NCI-H82 treated with DMSO at 0.1 percent for 48 hours (cell line): ENCODE results near the gene ERGIC1.
"Not testable (repeated sequence)": the region's sequence is repeated elsewhere in the genome, so short reads cannot be mapped to it uniquely, and the experiment has no call there.

ENCODE experiments used
- DNase-seq: peaks from one replicate; lab custom pipeline; 2025; ENCODE audit not compliant: unreplicated experiment; lab: John Stamatoyannopoulos, UW

The ERGIC1 gene

DNA sequence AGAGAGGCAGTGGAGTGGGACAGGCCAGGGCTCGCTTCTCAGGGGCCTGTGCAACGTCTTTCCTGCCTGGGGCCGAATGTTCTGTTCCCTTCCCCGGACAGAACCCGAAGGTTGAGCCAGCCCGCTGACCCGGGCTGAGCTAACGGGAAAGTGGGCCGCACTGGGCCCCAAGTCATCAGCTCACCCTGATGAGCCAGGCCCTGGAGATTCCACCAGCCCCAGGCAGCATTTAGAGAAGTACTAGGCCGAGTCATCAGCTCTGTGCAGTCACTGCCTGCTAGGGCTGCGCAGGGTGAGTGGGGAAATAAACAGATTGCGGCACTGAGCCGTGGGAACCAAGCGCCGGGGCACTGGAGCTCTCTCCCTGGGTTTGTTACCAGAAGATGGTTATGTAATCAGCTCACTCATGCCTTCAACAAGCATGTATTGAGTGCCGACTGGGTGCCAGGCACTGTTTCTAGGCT, 33.9 kb upstream of the ERGIC1 start:
- DNase-seq, result no peak

DNA sequence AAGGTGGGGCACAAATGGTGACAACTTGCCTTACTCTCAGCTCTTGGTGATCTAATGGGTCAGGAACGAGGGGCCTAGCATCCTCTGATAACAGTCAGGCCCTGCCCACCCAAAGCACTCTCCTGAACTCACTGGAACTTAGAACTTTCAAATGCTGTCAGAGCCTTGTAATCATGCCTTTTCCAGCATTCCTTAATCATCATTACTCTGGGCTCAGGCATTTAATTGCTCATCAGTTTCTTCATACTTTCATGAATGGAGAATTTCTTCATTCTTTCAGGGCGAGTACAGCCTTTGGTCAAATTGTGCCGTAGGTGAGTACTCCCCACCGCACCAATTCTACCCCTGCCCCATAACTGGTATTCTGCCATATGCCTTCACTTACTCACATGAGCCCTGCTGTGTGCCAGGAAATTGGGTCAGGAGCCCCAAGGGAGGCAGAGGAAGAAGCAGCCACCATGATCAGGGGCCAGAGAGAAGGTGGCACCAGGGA, 32.8 kb upstream of the ERGIC1 start:
- no peak for DNase-seq

DNA sequence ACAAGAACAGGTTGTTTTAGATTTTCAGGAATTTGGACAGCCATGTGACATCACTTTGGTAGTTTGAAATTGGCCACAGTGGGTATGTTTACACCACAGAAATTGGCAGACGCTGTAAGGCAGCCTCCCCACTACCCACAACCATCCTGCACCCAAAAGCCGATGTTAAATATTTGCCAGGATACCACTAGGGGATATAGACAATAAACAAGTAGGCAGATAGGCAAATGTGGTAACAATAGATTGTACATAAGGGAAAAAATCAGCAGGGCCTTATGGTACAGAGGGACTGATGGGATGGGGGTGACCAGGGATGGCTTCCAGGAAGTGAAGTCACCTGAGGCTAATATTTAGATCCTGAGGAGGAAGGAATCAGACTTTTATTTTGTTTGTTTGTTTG, 31.9 kb upstream of the ERGIC1 start:
- no peak for DNase-seq

DNA sequence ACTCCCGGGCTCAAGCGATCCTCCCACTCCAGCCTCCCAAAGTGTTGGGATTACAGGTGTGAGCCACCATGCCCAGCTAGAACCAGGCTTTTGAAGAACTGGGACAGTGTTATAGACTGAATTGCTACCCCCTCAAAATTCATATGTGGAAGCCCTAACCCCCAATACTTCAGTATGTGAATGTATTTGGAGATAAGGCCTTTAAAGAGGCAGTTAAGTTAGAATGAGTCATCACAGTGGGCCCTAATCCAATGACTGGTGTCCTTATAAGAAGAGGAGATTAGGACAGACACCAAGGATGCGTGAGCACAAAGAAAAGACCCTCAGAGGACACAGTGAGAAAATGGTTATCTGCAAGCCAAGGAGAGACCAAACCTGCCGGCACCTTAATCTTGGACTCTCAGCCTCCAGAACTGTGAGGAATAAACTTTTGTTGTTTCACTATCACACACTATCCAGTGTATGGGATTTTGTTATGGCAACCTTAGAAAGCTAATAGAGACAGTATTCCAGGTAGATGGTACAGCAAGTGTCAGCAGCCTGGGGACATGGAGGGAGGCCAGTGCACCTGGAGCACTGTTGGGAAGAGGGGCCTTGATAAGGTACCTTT, 31.4 kb upstream of the ERGIC1 start:
- DNase-seq, result no peak

GRCh38 chr5:172805018-172805683, 28.9 kb upstream of the ERGIC1 start:
- DNase-seq, result no peak

DNA sequence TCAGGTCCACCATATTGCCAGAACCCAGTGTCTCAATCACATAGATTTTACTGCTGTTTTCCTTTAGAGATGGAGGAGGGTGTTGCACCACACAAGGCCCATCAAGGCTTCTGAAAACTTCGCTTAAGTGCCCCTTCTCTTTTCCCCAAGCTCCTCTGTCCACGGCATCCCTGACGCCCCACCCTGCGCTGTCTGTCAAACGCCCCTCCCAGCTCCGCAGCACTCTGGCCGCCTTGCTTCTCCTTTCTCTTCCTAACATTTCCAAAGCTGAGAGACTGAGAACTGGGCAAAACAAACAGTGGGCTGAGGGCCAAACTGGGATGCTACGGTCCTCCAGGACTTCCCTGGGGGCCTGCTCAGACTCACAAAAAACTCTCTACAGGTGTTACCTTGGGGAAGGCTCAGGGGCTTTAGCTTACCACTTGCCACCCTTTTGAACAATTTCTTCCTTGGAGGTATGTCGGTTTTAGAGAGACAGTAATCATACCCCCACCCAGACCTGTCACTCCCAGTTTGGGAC, 28.3 kb upstream of the ERGIC1 start:
- no peak for DNase-seq

DNA sequence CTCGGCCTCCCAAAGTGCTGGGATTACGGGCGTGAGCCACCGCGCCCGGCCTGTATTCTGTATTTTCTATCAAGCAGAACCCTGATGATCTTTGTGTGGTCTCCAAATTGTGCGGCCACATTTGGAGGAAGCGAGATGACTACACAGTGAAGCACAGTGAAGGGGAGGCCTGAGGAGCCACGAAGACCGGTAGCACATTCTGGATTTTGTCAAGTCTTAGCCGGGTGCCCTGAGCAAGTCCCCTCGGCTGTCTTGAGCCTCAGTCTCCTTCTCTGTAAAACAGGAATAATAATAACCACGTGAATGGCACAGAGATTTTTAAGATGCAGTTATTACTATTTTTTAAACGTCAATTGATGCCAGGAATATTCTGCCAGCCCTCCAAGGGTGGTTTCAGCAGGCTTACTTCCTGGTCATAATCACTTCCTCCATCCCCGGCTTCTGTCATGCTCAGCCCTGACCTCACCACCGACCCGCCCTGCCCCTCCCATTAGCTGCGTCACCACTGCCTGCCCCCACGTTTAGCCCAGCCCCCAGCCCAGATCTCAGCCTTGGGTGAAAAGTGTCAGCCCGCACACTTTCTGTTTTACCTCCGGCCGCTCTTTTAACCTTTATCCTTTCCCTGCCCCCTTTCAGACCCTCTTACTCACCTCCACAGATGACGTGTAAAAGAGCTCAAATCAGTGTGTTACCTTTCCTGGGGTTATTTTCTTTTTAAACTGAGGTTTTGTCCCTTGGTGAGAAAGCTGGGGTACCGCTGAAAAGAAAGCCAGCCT, 27.0 kb upstream of the ERGIC1 start:
- no peak for DNase-seq

GRCh38 chr5:172807766-172808311, 26.2 kb upstream of the ERGIC1 start:
- DNase-seq, result no peak

DNA sequence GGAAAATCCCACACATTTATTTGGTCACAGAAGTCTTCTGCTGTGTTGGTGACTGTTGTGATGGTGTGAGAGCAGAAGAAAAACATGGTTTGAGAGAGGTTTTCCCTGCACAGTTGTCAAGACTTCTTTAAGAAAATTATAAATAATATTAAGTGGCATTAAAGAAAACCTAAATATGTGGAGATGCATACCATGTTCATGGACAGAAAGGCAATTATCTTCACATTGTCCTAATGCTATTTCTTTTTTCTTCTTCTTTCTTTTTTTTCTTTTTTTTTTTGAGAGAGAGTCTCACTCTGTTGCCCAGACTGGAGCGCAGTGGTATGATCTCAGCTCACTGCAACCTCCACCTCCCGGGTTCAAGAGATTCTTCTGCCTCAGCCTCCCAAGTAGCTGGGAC, 24.3 kb upstream of the ERGIC1 start:
- DNase-seq, result no peak

GRCh38 chr5:172810996-172811395, 23.1 kb upstream of the ERGIC1 start:
- not testable (repeated sequence) for DNase-seq

GRCh38 chr5:172815631-172816030, 18.4 kb upstream of the ERGIC1 start:
- no peak for DNase-seq

DNA sequence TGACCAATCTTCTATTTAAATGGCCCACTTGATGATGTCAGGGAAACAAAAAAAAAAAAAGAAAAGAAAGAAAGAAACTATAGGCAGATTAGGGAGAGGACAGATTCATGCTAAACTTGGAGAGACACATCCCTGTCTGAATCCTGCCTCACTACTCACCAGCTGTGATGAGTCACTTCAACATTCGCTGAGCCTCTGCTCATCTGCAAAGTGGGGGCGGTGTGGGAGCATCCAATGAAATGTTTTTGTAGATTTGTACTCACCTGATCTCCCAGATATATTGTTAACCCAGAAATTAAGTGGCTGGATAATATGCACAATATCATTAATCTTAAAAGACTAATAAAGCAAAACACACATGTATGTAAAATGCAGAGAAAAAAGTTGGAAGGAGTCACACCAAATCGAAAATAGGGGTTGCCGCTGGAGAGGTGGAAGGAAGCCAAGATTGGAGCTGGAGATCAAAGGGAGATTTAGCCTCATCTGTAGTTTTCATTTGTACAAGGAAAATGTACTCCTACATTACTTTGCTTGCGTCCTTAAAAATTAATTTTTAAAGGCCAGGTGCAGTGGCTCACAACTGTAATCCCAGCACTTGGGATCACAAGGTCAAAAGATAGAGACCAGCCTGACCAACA, 17.0 kb upstream of the ERGIC1 start:
- DNase-seq, result no peak

DNA sequence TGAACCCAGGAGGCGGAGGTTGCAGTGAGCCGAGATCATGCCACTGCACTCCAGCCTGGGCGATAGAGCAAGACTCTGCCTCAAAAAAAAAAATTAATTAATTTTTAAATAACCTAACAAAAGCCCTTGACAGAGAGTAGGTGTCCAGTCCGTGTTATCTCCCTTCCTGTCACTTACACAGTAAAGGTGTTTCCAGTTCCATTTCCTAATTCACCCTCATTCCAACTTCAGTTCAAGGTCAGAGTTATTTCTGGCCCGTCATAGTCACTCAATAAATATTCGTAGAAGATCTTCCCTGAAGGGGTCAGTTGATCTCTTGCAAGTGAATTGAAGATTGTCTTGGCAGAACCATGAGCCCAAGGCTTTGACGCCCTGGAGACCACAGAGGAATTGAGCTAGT, 16.4 kb upstream of the ERGIC1 start:
- DNase-seq, result no peak

DNA sequence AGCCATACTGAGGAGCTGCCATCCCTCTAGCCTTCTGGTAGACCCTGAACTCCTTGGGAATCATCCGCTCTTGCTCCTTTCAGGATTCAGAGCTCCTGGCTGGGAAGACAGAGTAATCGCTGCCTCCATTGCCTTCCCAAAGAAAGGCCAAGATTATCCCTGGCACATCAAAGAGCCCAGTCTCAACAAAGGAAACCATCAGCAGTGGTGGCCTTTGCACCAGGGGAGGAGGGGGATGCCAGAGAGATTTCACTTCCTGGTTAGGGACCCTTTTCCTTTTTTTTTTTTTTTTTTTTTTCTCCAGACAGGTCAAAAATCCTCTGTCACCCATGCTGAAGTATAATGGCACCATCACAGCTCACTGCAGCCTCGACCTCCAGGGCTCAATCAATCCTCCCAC, 16.0 kb upstream of the ERGIC1 start:
- no peak for DNase-seq

DNA sequence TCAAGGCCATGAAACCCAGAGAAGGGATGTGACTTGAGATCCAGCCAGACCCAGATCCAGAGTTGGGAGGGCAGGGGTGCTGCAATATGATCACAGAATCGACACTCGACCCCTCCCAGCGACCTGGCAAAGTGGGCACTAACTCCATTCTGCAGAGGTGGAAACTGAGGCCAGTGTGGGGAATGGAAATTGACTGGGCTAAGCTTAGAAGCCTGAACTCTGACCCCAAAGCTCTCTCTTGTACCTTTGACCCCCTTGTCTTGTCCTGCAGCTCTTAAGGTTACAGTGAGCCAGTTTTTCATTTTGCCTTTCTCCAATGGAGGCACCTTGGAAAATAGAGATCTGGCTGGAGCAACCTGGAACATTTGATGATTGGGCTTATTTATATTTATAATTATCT, 14.5 kb upstream of the ERGIC1 start:
- DNase-seq, result no peak

DNA sequence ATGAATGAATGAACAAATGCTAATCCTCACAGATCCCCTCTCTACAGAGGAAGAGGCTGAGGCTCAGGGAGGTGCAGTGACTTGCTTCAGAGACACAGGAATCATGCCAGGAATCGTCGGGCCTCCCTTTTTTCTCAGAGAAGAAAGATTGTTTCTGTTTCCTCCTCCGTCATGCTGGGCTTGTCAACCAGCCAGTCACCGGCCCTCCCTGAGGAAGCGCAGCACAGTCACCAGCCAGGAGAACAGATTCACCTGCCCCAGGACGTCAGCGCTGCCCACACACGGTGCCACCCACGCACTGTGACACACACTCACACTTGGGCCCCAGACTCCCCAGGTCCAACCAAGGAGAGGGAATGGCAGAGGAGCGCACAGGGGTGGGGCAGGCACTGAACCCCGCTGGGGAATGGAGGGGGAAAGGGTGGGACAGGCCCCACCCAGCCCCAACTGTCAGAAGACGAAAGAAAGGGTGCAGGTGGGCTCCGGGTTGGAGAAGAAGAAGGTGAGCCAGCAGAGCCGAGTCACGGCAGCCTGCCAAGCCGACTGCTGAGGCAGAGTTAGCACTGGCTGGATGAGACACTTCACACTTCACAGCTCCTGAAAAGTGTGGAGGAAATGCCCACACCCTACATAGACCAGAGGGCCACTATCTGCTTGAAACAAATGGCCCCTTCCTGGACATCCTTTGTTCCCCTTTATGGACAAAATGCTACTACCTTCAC, 13.8 kb upstream of the ERGIC1 start:
- no peak for DNase-seq

DNA sequence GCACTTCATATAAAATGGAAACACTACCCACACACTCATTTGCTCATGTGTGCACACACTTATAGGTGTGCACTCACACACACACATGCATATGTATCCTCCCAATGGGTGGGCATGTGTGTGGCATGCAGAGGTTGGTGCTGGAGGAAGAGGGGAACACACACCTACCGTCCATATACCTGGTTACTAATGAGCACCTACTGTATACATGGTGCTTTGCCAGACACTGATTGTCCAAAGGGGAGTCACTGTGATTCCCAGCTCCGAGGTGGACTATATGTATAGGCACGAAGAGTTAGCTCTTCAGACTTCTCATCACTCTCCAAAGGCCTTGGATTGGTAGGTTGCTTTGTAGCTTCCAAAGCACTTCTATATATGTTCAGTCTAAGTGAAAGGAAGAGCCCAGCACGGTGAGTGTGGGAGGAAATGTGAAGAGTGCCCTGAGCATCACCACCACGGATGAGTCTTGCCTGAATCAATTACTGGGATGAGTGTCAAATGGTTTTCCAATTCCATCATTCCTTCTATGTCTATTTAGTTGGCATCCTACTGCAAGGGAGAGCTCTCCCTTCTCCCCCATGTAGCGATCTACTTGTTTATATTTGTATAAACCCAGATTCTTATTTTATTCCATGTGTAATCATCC, 12.6 kb upstream of the ERGIC1 start:
- no peak for DNase-seq

DNA sequence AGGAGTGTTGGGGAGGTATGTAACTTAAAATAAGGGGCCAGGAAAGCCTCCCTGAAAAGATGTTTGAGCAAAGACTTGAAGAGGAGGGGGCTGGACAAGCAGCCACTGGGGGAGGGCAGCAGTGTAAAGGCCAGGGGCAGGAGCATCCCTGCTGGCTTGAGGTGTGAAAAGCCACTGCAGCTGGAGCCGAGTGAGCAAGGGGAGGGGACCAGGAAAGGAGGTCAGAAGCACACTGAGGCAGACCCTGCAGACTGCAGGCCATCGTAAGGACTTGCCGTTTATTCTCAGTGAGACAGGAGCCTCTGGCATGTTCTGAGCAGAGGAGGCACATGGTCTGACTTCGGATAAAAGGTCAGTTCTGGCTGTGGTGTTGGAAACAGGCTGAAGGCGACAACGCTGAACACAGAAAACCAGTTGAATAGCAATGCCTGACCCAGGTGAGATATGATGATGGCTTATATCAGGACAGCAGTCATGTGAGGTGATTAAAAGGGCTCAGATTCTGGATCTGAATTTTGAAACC, 10.2 kb upstream of the ERGIC1 start:
- DNase-seq, result no peak

- DNase-seq, result no peak
These were observed 8.3 kb upstream of the ERGIC1 start for GRCh38 chr5:172825610-172826204.
